H9 (cell line): Measurements from ENCODE around the gene PMP22. TPM values are rescaled to one million over a fixed set of nuclear protein-coding genes. Genes with fewer than 3 reads are reported as not detected.

Experiments used
- DNase-seq: peaks from one replicate; pipeline ENCODE4 v3.0.0-alpha.2; 2017
- H2AFZ ChIP-seq: one replicate; pipeline ENCODE4 v1.6.1; 2013; ENCODE audit warnings: mild to moderate bottlenecking, low read length, control low read depth, moderate library complexity
- H2AK5ac ChIP-seq: 2 replicates; pipeline ENCODE4 v1.6.1; 2013; ENCODE audit warnings: low read length, control low read depth, mixed read lengths; ENCODE audit not compliant: insufficient read length
- H2BK120ac ChIP-seq: one replicate; pipeline ENCODE4 v1.6.1; 2013; ENCODE audit warnings: low read depth, mild to moderate bottlenecking, low read length, control low read depth, inconsistent platforms; ENCODE audit not compliant: poor library complexity, severe bottlenecking
- H2BK12ac ChIP-seq: 2 replicates; pipeline ENCODE4 v1.6.1; 2013; ENCODE audit warnings: low read length, control low read depth, mixed read lengths, low read depth; ENCODE audit not compliant: insufficient read length
- H2BK15ac ChIP-seq: 2 replicates; pipeline ENCODE4 v1.6.1; 2013; ENCODE audit warnings: low read depth, low read length, control low read depth
- H2BK20ac ChIP-seq: one replicate; pipeline ENCODE4 v1.6.1; 2013; ENCODE audit warnings: low read depth, mild to moderate bottlenecking, low read length, control low read depth, inconsistent platforms; ENCODE audit not compliant: poor library complexity, severe bottlenecking
- H2BK5ac ChIP-seq: 2 replicates; pipeline ENCODE4 v1.6.1; 2013; ENCODE audit warnings: low read length, control low read depth, mixed read lengths; ENCODE audit not compliant: insufficient read length
- H3K14ac ChIP-seq: 2 replicates; pipeline ENCODE4 v1.6.1; 2013; ENCODE audit warnings: low read length, control low read depth; ENCODE audit not compliant: insufficient read depth
- H3K18ac ChIP-seq: 2 replicates; pipeline ENCODE4 v1.6.1; 2013; ENCODE audit warnings: low read depth, mild to moderate bottlenecking, mixed read lengths, low read length, control low read depth; ENCODE audit not compliant: insufficient read length
- H3K23ac ChIP-seq: 2 replicates; pipeline ENCODE4 v1.6.1; 2013; ENCODE audit warnings: low read length, control low read depth, mixed read lengths, low read depth; ENCODE audit not compliant: insufficient read length
- H3K23me2 ChIP-seq: 2 replicates; pipeline ENCODE4 v1.6.1; 2013; ENCODE audit warnings: low read depth, mild to moderate bottlenecking, mixed read lengths, low read length, control low read depth; ENCODE audit not compliant: insufficient read length, poor library complexity, severe bottlenecking
- H3K27ac ChIP-seq: 2 replicates; pipeline ENCODE4 v1.5.1; 2013; ENCODE audit warnings: low read length, control low read depth, mixed read lengths, low read depth; ENCODE audit not compliant: insufficient read length
- H3K27me3 ChIP-seq: 2 replicates; pipeline ENCODE4 v1.6.1; 2013; ENCODE audit warnings: low read length, control low read depth, inconsistent platforms; ENCODE audit not compliant: insufficient read depth
- H3K4ac ChIP-seq: 2 replicates; pipeline ENCODE4 v1.6.1; 2013; ENCODE audit warnings: low read depth, mild to moderate bottlenecking, control low read depth, inconsistent platforms, low read length, moderate library complexity
- H3K4me1 ChIP-seq: 2 replicates; pipeline ENCODE4 v1.6.1; 2013; ENCODE audit warnings: low read length, control low read depth, inconsistent platforms; ENCODE audit not compliant: insufficient read depth
- H3K4me2 ChIP-seq: 2 replicates; pipeline ENCODE4 v1.6.1; 2013; ENCODE audit warnings: low read length, control low read depth, mixed read lengths; ENCODE audit not compliant: insufficient read length, insufficient read depth
- H3K56ac ChIP-seq: 2 replicates; pipeline ENCODE4 v1.6.1; 2013; ENCODE audit warnings: low read depth, mild to moderate bottlenecking, mixed read lengths, low read length, control low read depth; ENCODE audit not compliant: insufficient read length
- H3K79me1 ChIP-seq: 2 replicates; pipeline ENCODE4 v1.6.1; 2013; ENCODE audit warnings: low read depth, mild to moderate bottlenecking, moderate library complexity, low read length, control low read depth, inconsistent platforms; ENCODE audit not compliant: insufficient read depth, poor library complexity, severe bottlenecking
- H3K79me2 ChIP-seq: 2 replicates; pipeline ENCODE4 v1.6.1; 2013; ENCODE audit warnings: low read length, control low read depth, inconsistent platforms; ENCODE audit not compliant: insufficient read depth
- H3K9ac ChIP-seq: 2 replicates; pipeline ENCODE4 v1.6.1; 2013; ENCODE audit warnings: low read length, control low read depth, mixed read lengths; ENCODE audit not compliant: insufficient read length; ENCODE audit errors: extremely low read depth
- H3K9me3 ChIP-seq: one replicate; pipeline ENCODE4 v1.6.1; 2013; ENCODE audit warnings: low read depth, low read length, inconsistent platforms; ENCODE audit not compliant: control insufficient read depth
- H3T11ph ChIP-seq: one replicate; pipeline ENCODE4 v1.6.1; 2013; ENCODE audit warnings: mild to moderate bottlenecking, low read length, control low read depth, inconsistent platforms
- H4K20me1 ChIP-seq: one replicate; pipeline ENCODE4 v1.6.1; 2013; ENCODE audit not compliant: control insufficient read depth, insufficient read length, insufficient read depth
- H4K5ac ChIP-seq: 2 replicates; pipeline ENCODE4 v1.6.1; 2013; ENCODE audit warnings: low read depth, mild to moderate bottlenecking, mixed read lengths, low read length, control low read depth; ENCODE audit not compliant: insufficient read length
- H4K8ac ChIP-seq: replicated peaks from 2 replicates; pipeline ENCODE4 v1.6.1; 2013; ENCODE audit warnings: low read length, control low read depth, mixed read lengths, low read depth; ENCODE audit not compliant: insufficient read length
- H4K91ac ChIP-seq: 2 replicates; pipeline ENCODE4 v1.6.1; 2013; ENCODE audit warnings: low read depth, mild to moderate bottlenecking, moderate library complexity, mixed read lengths, low read length, control low read depth; ENCODE audit not compliant: insufficient read length
- H3K27ac Mint-ChIP-seq, 3 experiments: 2 replicates in 2 of 3; 3 replicates in 1 of 3; pipeline ENCODE4 v1.8.0; 2020 to 2021; ENCODE audit warnings: mixed read lengths in 3 of 3, mild to moderate bottlenecking in 1 of 3, moderate library complexity in 1 of 3
- H3K27me3 Mint-ChIP-seq: 2 replicates; pipeline ENCODE4 v1.8.0; 2021; ENCODE audit warnings: low read depth, mild to moderate bottlenecking, moderate library complexity, mixed read lengths
- H3K36me3 Mint-ChIP-seq, 3 experiments: 2 replicates in 2 of 3; 3 replicates in 1 of 3; pipeline ENCODE4 v1.8.0; 2020 to 2021; ENCODE audit warnings: low read depth in 3 of 3, mixed read lengths in 3 of 3; ENCODE audit not compliant: insufficient read depth in 1 of 3
- H3K4me1 Mint-ChIP-seq, 2 experiments: 2 replicates each; pipeline ENCODE4 v1.8.0; 2020; ENCODE audit warnings: mixed read lengths in 2 of 2
- H3K4me3 Mint-ChIP-seq, 2 experiments: 2 replicates in 1 of 2; 3 replicates in 1 of 2; pipeline ENCODE4 v1.8.0; 2020 to 2021; ENCODE audit warnings: mild to moderate bottlenecking in 2 of 2, mixed read lengths in 2 of 2, moderate library complexity in 1 of 2
- H3K9me3 Mint-ChIP-seq, 2 experiments: 2 replicates in 1 of 2; 3 replicates in 1 of 2; pipeline ENCODE4 v1.8.0; 2020; ENCODE audit warnings: mild to moderate bottlenecking in 2 of 2, mixed read lengths in 2 of 2, moderate library complexity in 1 of 2
- whole genome bisulfite sequencing: extraction: QIAGEN DNeasy Blood & Tissue Kit; methylation state at CpG from one replicate; pipeline ENCODE4 v1.1.7; 2013; ENCODE audit warnings: missing lambda C conversion rate, low lambda C conversion rate, mixed read lengths; ENCODE audit not compliant: insufficient read length; ENCODE audit errors: extremely low coverage; 5-methylcytosine and 5-hydroxymethylcytosine counted together
- total RNA-seq: library from RNA; stranded (reverse); gene quantifications from 2 replicates; pipeline ENCODE4 v1.2.1, GENCODE V29; 2021
- TF ChIP-seq, protein P1 (sequence below): fragments of 200-600 bp; sonication (generic); conservative IDR thresholded peaks from 3 replicates; pipeline ENCODE4 v1.8.0; 2021; ENCODE audit warnings: antibody characterized with exemption, mild to moderate bottlenecking

The PMP22 gene
- total RNA-seq, 1 experiment from 2014 or later, result 1.5 TPM

DNA sequence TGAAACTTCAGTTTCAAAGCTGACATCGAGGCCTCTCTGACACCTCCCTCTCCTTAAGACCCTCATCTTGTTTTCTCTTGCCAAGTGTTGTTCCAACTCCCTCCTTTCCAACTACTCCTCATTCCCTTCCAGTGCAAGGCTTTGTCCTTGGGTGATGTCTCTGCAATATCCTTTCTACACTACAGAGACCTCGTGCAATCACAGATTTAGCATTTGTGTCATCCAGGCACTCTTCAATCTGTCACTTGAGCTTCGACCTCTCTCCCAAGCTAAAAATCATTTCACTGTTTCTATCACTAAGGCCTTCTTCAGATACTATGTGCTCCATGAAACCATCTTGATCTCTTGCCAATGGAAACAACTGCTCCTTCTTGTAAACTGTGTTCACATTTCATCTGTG, 44.7 kb upstream of the PMP22 start:
- H3K79me1 ChIP-seq, result no peaks in the 10 kb centered on the region
- no peak overlapping the region for H3K4me3 Mint-ChIP-seq

More for the DNA sequence above, 44.7 kb upstream of the PMP22 start:
- no peaks in the 10 kb centered on the region for H3K9me3 ChIP-seq
- no peak overlapping the region for H3K27ac Mint-ChIP-seq
- H3K27me3 ChIP-seq, result no peaks in the 10 kb centered on the region
- no peak overlapping the region for H2BK5ac ChIP-seq
- no peak overlapping the region for H2AK5ac ChIP-seq
- no peaks in the 10 kb centered on the region for H3K4me1 Mint-ChIP-seq
- H3T11ph ChIP-seq, result no peak overlapping the region
- TF ChIP-seq, protein P1, sequence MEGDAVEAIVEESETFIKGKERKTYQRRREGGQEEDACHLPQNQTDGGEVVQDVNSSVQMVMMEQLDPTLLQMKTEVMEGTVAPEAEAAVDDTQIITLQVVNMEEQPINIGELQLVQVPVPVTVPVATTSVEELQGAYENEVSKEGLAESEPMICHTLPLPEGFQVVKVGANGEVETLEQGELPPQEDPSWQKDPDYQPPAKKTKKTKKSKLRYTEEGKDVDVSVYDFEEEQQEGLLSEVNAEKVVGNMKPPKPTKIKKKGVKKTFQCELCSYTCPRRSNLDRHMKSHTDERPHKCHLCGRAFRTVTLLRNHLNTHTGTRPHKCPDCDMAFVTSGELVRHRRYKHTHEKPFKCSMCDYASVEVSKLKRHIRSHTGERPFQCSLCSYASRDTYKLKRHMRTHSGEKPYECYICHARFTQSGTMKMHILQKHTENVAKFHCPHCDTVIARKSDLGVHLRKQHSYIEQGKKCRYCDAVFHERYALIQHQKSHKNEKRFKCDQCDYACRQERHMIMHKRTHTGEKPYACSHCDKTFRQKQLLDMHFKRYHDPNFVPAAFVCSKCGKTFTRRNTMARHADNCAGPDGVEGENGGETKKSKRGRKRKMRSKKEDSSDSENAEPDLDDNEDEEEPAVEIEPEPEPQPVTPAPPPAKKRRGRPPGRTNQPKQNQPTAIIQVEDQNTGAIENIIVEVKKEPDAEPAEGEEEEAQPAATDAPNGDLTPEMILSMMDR, result no peak
- no peak overlapping the region for H2BK20ac ChIP-seq
- H3K56ac ChIP-seq, result no peak overlapping the region
- H4K20me1 ChIP-seq, result no peaks in the 10 kb centered on the region
- no peak overlapping the region for H3K4ac ChIP-seq
- H3K27ac ChIP-seq, result no peak overlapping the region
- no peak overlapping the region for H3K18ac ChIP-seq
- H3K14ac ChIP-seq, result no peak overlapping the region
- no peak overlapping the region for H2AFZ ChIP-seq
- no peaks in the 10 kb centered on the region for H3K36me3 Mint-ChIP-seq
- no peak overlapping the region for H4K91ac ChIP-seq
- H3K4me1 ChIP-seq, result no peaks in the 10 kb centered on the region
- no peak overlapping the region for H2BK12ac ChIP-seq
- no peak overlapping the region for H4K5ac ChIP-seq
- no peak for DNase-seq
- no peak overlapping the region for H4K8ac ChIP-seq
- H3K27me3 Mint-ChIP-seq, result no peaks in the 10 kb centered on the region; the same call in 1 of the 2 replicates
- no peak overlapping the region for H2BK15ac ChIP-seq
- no peaks in the 10 kb centered on the region for H3K9me3 Mint-ChIP-seq
- no peak overlapping the region for H3K23ac ChIP-seq
- H3K79me2 ChIP-seq, result no peaks in the 10 kb centered on the region
- H3K4me2 ChIP-seq, result no peak overlapping the region
- no peak overlapping the region for H3K9ac ChIP-seq
- no peaks in the 10 kb centered on the region for H3K23me2 ChIP-seq
- WGBS, result no CpG with 5 or more reads among the region's 3 CpGs
- no peak overlapping the region for H2BK120ac ChIP-seq
